GM12878 (cell line): ENCODE data around the gene MYL12B. TPM values are rescaled to one million over a fixed set of nuclear protein-coding genes. Genes with fewer than 3 reads are reported as not detected.

Experiments
- ATF3 ChIP-seq: IDR thresholded peaks from 2 replicates; pipeline ENCODE4 v1.6.1; 2011; ENCODE audit warnings: low read depth, mild to moderate bottlenecking, low read length, moderate library complexity, borderline replicate concordance; ENCODE audit errors: extremely low read depth
- BRCA1 ChIP-seq: IDR thresholded peaks from 2 replicates; pipeline ENCODE4 v1.6.1; 2011; ENCODE audit warnings: low read depth, low read length, improper control_type of control experiment
- CHD1 ChIP-seq: IDR thresholded peaks from 2 replicates; pipeline ENCODE4 v1.6.1; 2012; ENCODE audit warnings: low read depth, low read length, improper control_type of control experiment
- CHD4 ChIP-seq: fragments of 200-600 bp; sonication (generic); IDR thresholded peaks from 2 replicates; pipeline ENCODE4 v1.6.1; 2016; ENCODE audit warnings: mild to moderate bottlenecking
- FOS ChIP-seq: IDR thresholded peaks from 3 replicates; pipeline ENCODE4 v1.6.1; 2011; ENCODE audit warnings: borderline replicate concordance; ENCODE audit not compliant: insufficient read length; ENCODE audit errors: extremely low read depth
- GATAD2B ChIP-seq: fragments of 450-650 bp; conservative IDR thresholded peaks from 2 replicates; pipeline ENCODE4 v1.6.1; 2017; ENCODE audit warnings: low read depth, mild to moderate bottlenecking, moderate library complexity
- JUND ChIP-seq: IDR thresholded peaks from 2 replicates; pipeline ENCODE4 v1.6.1; 2012; ENCODE audit warnings: low read depth, mild to moderate bottlenecking, low read length, improper control_type of control experiment, moderate library complexity
- KLF5 ChIP-seq: fragments of 450-650 bp; IDR thresholded peaks from 2 replicates; pipeline ENCODE4 v1.6.1; 2014; ENCODE audit warnings: mild to moderate bottlenecking; ENCODE audit not compliant: partially characterized antibody
- MEF2A ChIP-seq: IDR thresholded peaks from 2 replicates; pipeline ENCODE4 v1.6.1; 2011; ENCODE audit warnings: low read depth, mild to moderate bottlenecking, low read length, moderate library complexity; ENCODE audit not compliant: insufficient read depth
- MLLT1 ChIP-seq: fragments of 450-650 bp; IDR thresholded peaks from 2 replicates; pipeline ENCODE4 v1.6.1; 2016; ENCODE audit warnings: mild to moderate bottlenecking
- NFIC ChIP-seq: IDR thresholded peaks from 2 replicates; pipeline ENCODE4 v1.6.1; 2012; ENCODE audit warnings: low read depth, mild to moderate bottlenecking, inconsistent platforms, low read length, moderate library complexity
- NFYA ChIP-seq: IDR thresholded peaks from 2 replicates; pipeline ENCODE4 v1.6.1; 2011; ENCODE audit warnings: low read depth, mild to moderate bottlenecking, low read length, improper control_type of control experiment, borderline replicate concordance
- RAD51 ChIP-seq: fragments of 450-650 bp; IDR thresholded peaks from 2 replicates; pipeline ENCODE4 v1.6.1; 2016; ENCODE audit warnings: moderate library complexity, mild to moderate bottlenecking, inconsistent platforms
- RCOR1 ChIP-seq: conservative IDR thresholded peaks from 2 replicates; pipeline ENCODE4 v1.6.1; 2012; ENCODE audit warnings: low read depth, low read length, improper control_type of control experiment
- SUZ12 ChIP-seq: fragments of 200-600 bp; sonication (generic); IDR thresholded peaks from one replicate; pipeline ENCODE4 v1.6.1; 2018; ENCODE audit warnings: antibody characterized with exemption, mild to moderate bottlenecking; ENCODE audit not compliant: unreplicated experiment
- TBL1XR1 ChIP-seq: IDR thresholded peaks from 2 replicates; pipeline ENCODE4 v1.6.1; 2012; ENCODE audit warnings: low read depth, low read length, improper control_type of control experiment
- ZBED1 ChIP-seq: IDR thresholded peaks from 2 replicates; pipeline ENCODE4 v1.6.1; 2016; ENCODE audit warnings: borderline replicate concordance
- ZNF217 ChIP-seq: fragments of 450-650 bp; IDR thresholded peaks from 2 replicates; pipeline ENCODE4 v1.6.1; 2017; ENCODE audit warnings: antibody characterized with exemption, mild to moderate bottlenecking
- ZNF687 ChIP-seq: fragments of 450-650 bp; IDR thresholded peaks from 2 replicates; pipeline ENCODE4 v1.6.1; 2017; ENCODE audit warnings: mild to moderate bottlenecking, moderate library complexity
- polyA plus RNA-seq, 11 experiments: library from polyadenylated mRNA; depleted of rRNA in 4 of 11; unstranded in 6 of 11; stranded (reverse) in 5 of 11; fragments of >200 nt; fragmentation: Nextera tagmentation in 4 of 11; fragmentation: Illumina TruSeq in 1 of 11; extraction: Ambion mirVana in 4 of 11; extraction: Trizol in 1 of 11; gene quantifications; 1 replicate in 1 of 11; 2 replicates in 10 of 11; pipeline versions ENCODE4 v1.2.1 to v1.2.3, GENCODE V29; 2011 to 2016; ENCODE audit warnings: inconsistent platforms in 2 of 11, missing spikeins in 2 of 11, low read depth in 1 of 11
- total RNA-seq, 4 experiments: library from RNA; depleted of rRNA in 3 of 4; stranded (reverse); fragments of >200 nt in 3 of 4; fragmentation: Illumina TruSeq in 1 of 4; extraction: Trizol in 1 of 4; gene quantifications; 2 replicates each; pipeline versions ENCODE4 v1.2.1 to v1.2.3, GENCODE V29; 2013 to 2021
- TF ChIP-seq, protein P1 (sequence below): IDR thresholded peaks from 2 replicates; pipeline ENCODE4 v1.6.1; 2012; ENCODE audit warnings: improper control_type of control experiment, low read depth, low read length; ENCODE audit not compliant: insufficient replicate concordance

The MYL12B gene
- total and polyA plus RNA-seq, 10 of the 15 experiments (the other 5 are each of a cell fraction or from before 2014, with no cell fraction given): 179 to 739 (median 400) TPM

DNA sequence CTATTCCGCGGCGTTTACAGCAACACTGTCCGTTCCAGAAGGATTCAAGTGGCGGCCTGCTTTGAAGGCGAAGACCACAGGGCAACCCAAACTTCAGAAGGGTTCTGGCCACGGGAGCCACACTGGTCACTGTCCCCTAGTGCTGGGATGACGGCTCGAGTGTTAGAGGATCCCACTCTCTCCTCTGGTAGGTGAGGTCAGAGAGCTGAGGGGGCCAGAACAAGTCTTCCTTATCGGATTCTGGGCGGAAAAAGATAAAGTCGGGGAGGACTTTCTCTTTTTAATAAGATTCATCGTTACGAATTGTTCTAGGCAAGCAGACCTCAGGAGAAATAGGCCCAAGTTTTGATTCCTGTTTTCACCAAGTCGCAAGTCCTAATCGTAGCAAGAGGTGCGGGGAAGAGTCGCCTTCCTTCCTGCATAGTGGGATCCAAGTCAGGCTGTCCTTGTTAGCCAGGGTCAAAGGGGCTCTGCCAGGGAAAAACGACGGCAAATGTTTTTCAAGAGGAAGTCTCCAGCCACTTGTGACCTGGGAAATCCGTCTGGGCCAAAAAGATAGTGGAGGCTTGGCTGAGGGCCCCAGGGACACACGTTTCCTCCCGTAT lies 15.2 kb upstream of the MYL12B start (continued):
- TF ChIP-seq RAD51 (no peak), NFYA (no peak), CHD1 (no peak), FOS (no peak), MEF2A (no peak), ATF3 (no peak), GATAD2B (no peak), TBL1XR1 (no peak), MLLT1 (peak; percentile 63; the same call in 1 of the 2 replicates), ZNF217 (no peak), CHD4 (no peak), SUZ12 (no peak), NFIC (no peak), JUND (no peak), RCOR1 (no peak), ZBED1 (peak; percentile 56; the same call in 1 of the 2 replicates), ZNF687 (peak; percentile 74), BRCA1 (no peak), KLF5 (no peak)
- TF ChIP-seq, protein P1, sequence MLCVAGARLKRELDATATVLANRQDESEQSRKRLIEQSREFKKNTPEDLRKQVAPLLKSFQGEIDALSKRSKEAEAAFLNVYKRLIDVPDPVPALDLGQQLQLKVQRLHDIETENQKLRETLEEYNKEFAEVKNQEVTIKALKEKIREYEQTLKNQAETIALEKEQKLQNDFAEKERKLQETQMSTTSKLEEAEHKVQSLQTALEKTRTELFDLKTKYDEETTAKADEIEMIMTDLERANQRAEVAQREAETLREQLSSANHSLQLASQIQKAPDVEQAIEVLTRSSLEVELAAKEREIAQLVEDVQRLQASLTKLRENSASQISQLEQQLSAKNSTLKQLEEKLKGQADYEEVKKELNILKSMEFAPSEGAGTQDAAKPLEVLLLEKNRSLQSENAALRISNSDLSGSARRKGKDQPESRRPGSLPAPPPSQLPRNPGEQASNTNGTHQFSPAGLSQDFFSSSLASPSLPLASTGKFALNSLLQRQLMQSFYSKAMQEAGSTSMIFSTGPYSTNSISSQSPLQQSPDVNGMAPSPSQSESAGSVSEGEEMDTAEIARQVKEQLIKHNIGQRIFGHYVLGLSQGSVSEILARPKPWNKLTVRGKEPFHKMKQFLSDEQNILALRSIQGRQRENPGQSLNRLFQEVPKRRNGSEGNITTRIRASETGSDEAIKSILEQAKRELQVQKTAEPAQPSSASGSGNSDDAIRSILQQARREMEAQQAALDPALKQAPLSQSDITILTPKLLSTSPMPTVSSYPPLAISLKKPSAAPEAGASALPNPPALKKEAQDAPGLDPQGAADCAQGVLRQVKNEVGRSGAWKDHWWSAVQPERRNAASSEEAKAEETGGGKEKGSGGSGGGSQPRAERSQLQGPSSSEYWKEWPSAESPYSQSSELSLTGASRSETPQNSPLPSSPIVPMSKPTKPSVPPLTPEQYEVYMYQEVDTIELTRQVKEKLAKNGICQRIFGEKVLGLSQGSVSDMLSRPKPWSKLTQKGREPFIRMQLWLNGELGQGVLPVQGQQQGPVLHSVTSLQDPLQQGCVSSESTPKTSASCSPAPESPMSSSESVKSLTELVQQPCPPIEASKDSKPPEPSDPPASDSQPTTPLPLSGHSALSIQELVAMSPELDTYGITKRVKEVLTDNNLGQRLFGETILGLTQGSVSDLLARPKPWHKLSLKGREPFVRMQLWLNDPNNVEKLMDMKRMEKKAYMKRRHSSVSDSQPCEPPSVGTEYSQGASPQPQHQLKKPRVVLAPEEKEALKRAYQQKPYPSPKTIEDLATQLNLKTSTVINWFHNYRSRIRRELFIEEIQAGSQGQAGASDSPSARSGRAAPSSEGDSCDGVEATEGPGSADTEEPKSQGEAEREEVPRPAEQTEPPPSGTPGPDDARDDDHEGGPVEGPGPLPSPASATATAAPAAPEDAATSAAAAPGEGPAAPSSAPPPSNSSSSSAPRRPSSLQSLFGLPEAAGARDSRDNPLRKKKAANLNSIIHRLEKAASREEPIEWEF: no peak
